Upper lobe of left lung (tissue), 4 donors: ENCODE results near the gene SLC15A5.

Experiments used
- POLR2AphosphoS5 ChIP-seq, 2 donors: sonication (generic); formaldehyde crosslinking; IDR thresholded peaks; one replicate each; pipeline ENCODE4 v1.5.1; 2017; ENCODE audit warnings: antibody characterized with exemption in 2 of 2
- TF ChIP-seq, protein P1 (sequence below), 6 experiments: fragments of 450-650 bp in 4 of 6; fragments of 200-600 bp in 2 of 6; sonication (generic) in 2 of 6; IDR thresholded peaks; one replicate each; pipeline ENCODE4 v1.5.1; 2016 to 2019; ENCODE audit warnings: antibody characterized with exemption in 6 of 6

DNA sequence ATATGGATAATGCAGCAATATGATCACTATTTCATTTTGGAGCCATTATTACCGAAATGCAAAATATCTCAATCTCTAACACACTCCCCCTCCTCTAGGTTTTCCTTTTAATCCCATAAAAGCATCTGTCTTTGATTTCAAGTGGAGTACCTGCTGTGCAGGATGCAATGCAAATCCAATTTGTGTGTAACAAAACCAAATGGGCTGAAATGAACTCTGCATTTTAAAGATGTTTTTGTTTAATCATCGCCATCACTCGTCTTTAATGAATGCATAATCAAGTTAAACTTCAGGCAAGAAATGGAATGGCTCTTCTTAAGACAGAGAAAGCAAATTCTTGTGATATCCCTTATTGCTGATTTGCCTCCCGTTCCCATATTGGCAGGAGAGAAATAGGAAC is 114.3 kb downstream of the SLC15A5 start:
- TF ChIP-seq POLR2AphosphoS5 (IDR thresholded peaks at IDR 0.05) = no peak
- TF ChIP-seq, protein P1, sequence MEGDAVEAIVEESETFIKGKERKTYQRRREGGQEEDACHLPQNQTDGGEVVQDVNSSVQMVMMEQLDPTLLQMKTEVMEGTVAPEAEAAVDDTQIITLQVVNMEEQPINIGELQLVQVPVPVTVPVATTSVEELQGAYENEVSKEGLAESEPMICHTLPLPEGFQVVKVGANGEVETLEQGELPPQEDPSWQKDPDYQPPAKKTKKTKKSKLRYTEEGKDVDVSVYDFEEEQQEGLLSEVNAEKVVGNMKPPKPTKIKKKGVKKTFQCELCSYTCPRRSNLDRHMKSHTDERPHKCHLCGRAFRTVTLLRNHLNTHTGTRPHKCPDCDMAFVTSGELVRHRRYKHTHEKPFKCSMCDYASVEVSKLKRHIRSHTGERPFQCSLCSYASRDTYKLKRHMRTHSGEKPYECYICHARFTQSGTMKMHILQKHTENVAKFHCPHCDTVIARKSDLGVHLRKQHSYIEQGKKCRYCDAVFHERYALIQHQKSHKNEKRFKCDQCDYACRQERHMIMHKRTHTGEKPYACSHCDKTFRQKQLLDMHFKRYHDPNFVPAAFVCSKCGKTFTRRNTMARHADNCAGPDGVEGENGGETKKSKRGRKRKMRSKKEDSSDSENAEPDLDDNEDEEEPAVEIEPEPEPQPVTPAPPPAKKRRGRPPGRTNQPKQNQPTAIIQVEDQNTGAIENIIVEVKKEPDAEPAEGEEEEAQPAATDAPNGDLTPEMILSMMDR (IDR thresholded peaks at IDR 0.05) = no peak
